WTC11 (cell line): ENCODE data around the gene NDE1. TPM values are rescaled to one million over a fixed set of nuclear protein-coding genes. Genes with fewer than 3 reads are reported as not detected.

ENCODE experiments used
- ATAC-seq: fragments of 200-7000 bp; cut with Tn5 transposase; 2 replicates; pipeline ENCODE4 v1.10.0; 2021; ENCODE audit warnings: mild to moderate bottlenecking, moderate library complexity
- CTCF ChIA-PET: fragments of 300-600 bp; sonication (Branson Sonifier 250); formaldehyde crosslinking; loops from one replicate; lab custom pipeline; 2021; ENCODE audit warnings: antibody characterized with exemption; lab: Charles Lee
- POLR2A ChIA-PET: fragments of 350-600 bp; sonication (Branson Sonifier 250); formaldehyde crosslinking; loops from one replicate; lab custom pipeline; 2021; ENCODE audit warnings: antibody characterized with exemption; lab: Charles Lee
- DNase-seq: peaks from one replicate; pipeline ENCODE4 v3.0.0; 2021; ENCODE audit warnings: low spot score
- H3K27ac Mint-ChIP-seq: 2 replicates; pipeline ENCODE4 v1.8.0; 2021; ENCODE audit warnings: mixed read lengths
- H3K27me3 Mint-ChIP-seq: 2 replicates; pipeline ENCODE4 v1.8.0; 2021; ENCODE audit warnings: low read depth, mild to moderate bottlenecking, moderate library complexity, mixed read lengths
- H3K36me3 Mint-ChIP-seq: 2 replicates; pipeline ENCODE4 v1.8.0; 2021; ENCODE audit warnings: mixed read lengths
- H3K4me1 Mint-ChIP-seq: 2 replicates; pipeline ENCODE4 v1.8.0; 2022; ENCODE audit warnings: mixed read lengths
- H3K4me3 Mint-ChIP-seq: 2 replicates; pipeline ENCODE4 v1.8.0; 2021; ENCODE audit warnings: mild to moderate bottlenecking, moderate library complexity, mixed read lengths
- H3K9me3 Mint-ChIP-seq: 2 replicates; pipeline ENCODE4 v1.8.0; 2021; ENCODE audit warnings: mixed read lengths
- ARID4B ChIP-seq: sonication (generic); formaldehyde crosslinking; IDR thresholded peaks from 2 replicates; pipeline ENCODE4 v1.8.0; 2023; ENCODE audit warnings: missing genetic modification reagents, mild to moderate bottlenecking, borderline replicate concordance
- ATF2 ChIP-seq: sonication (generic); formaldehyde crosslinking; IDR thresholded peaks from 2 replicates; pipeline ENCODE4 v1.8.1; 2022; ENCODE audit warnings: low read depth, missing genetic modification reagents, borderline replicate concordance
- ATF6 ChIP-seq: sonication (generic); formaldehyde crosslinking; IDR thresholded peaks from 2 replicates; pipeline ENCODE4 v1.8.1; 2023; ENCODE audit warnings: mild to moderate bottlenecking, missing genetic modification reagents
- CDX4 ChIP-seq: fragments of 250-450 bp; sonication (Bioruptor Pico); IDR thresholded peaks from 2 replicates; pipeline ENCODE4 v1.9.0; 2021; ENCODE audit warnings: moderate library complexity, mild to moderate bottlenecking, inconsistent platforms, borderline replicate concordance
- CREM ChIP-seq: sonication (generic); formaldehyde crosslinking; IDR thresholded peaks from 2 replicates; pipeline ENCODE4 v1.8.1; 2022; ENCODE audit warnings: mild to moderate bottlenecking, missing genetic modification reagents, moderate library complexity
- HMGA2 ChIP-seq: fragments of 250-450 bp; sonication (Bioruptor Pico); IDR thresholded peaks from 2 replicates; pipeline ENCODE4 v1.4.0; 2021; ENCODE audit warnings: mild to moderate bottlenecking, moderate library complexity
- NFE2L1 ChIP-seq: sonication (generic); formaldehyde crosslinking; IDR thresholded peaks from 2 replicates; pipeline ENCODE4 v1.8.1; 2023; ENCODE audit warnings: missing genetic modification reagents
- OVOL2 ChIP-seq: fragments of 250-450 bp; sonication (Bioruptor Pico); IDR thresholded peaks from 2 replicates; pipeline ENCODE4 v1.9.0; 2021; ENCODE audit warnings: mild to moderate bottlenecking, borderline replicate concordance
- PRRX2 ChIP-seq: fragments of 250-450 bp; sonication (Bioruptor Pico); IDR thresholded peaks from 2 replicates; pipeline ENCODE4 v1.8.0; 2021; ENCODE audit warnings: mild to moderate bottlenecking
- RELA ChIP-seq: sonication (generic); formaldehyde crosslinking; IDR thresholded peaks from 2 replicates; pipeline ENCODE4 v1.8.1; 2022; ENCODE audit warnings: missing genetic modification reagents, mild to moderate bottlenecking, borderline replicate concordance
- SP1 ChIP-seq: sonication (generic); formaldehyde crosslinking; conservative IDR thresholded peaks from 2 replicates; pipeline ENCODE4 v1.8.1; 2022; ENCODE audit warnings: missing genetic modification reagents
- TEAD4 ChIP-seq: sonication (generic); formaldehyde crosslinking; IDR thresholded peaks from 2 replicates; pipeline ENCODE4 v1.8.0; 2022; ENCODE audit warnings: mild to moderate bottlenecking, missing genetic modification reagents
- ZBTB21 ChIP-seq: sonication (generic); formaldehyde crosslinking; IDR thresholded peaks from 2 replicates; pipeline ENCODE4 v1.8.1; 2023; ENCODE audit warnings: mild to moderate bottlenecking, missing genetic modification reagents, borderline replicate concordance
- ZNF138 ChIP-seq: sonication (generic); formaldehyde crosslinking; conservative IDR thresholded peaks from 2 replicates; pipeline ENCODE4 v1.8.1; 2022; ENCODE audit warnings: mild to moderate bottlenecking, moderate library complexity, missing genetic modification reagents
- ZNF317 ChIP-seq: sonication (generic); formaldehyde crosslinking; IDR thresholded peaks from 2 replicates; pipeline ENCODE4 v1.8.1; 2023; ENCODE audit warnings: low read depth, mild to moderate bottlenecking, moderate library complexity, missing genetic modification reagents, borderline replicate concordance
- ZNF416 ChIP-seq: fragments of 250-450 bp; sonication (Bioruptor Pico); IDR thresholded peaks from 2 replicates; pipeline ENCODE4 v1.9.0; 2021; ENCODE audit warnings: mild to moderate bottlenecking, inconsistent platforms
- ZNF425 ChIP-seq: fragments of 250-450 bp; sonication (Bioruptor Pico); conservative IDR thresholded peaks from 2 replicates; pipeline ENCODE4 v1.9.0; 2021; ENCODE audit warnings: mild to moderate bottlenecking
- total RNA-seq: library from RNA; stranded (reverse); gene quantifications from 3 replicates; pipeline ENCODE4 v1.2.3, GENCODE V29; 2021
- TF ChIP-seq, protein P1 (sequence below): sonication (generic); formaldehyde crosslinking; conservative IDR thresholded peaks from 2 replicates; pipeline ENCODE4 v1.8.1; 2023; ENCODE audit warnings: mild to moderate bottlenecking, low read depth, missing genetic modification reagents, moderate library complexity
- TF ChIP-seq, protein P2 (sequence below): sonication (generic); formaldehyde crosslinking; IDR thresholded peaks from 2 replicates; pipeline ENCODE4 v1.8.0; 2022; ENCODE audit warnings: mild to moderate bottlenecking, missing genetic modification reagents
- TF ChIP-seq, protein P3 (sequence below): sonication (generic); formaldehyde crosslinking; IDR thresholded peaks from 2 replicates; pipeline ENCODE4 v1.8.1; 2022; ENCODE audit warnings: missing genetic modification reagents, borderline replicate concordance

The NDE1 gene
- total RNA-seq, 1 experiment from 2014 or later, result 39.4 TPM

- TF ChIP-seq ARID4B (CRISPR knock-in tag) (no peak), NFE2L1 (CRISPR knock-in tag) (no peak), ZNF317 (CRISPR knock-in tag) (no peak), OVOL2 (no peak)
- TF ChIP-seq, all 79 proteins: peak for 0
Measured at GRCh38 chr16:15721018-15721417, 71.0 kb downstream of the NDE1 start (continued).

- POLR2A ChIA-PET, result no interaction called here
- Mint-ChIP-seq H3K27me3 (no peaks in the 10 kb centered on the region), H3K4me3 (no peak overlapping the region), H3K4me1 (no peaks in the 10 kb centered on the region), H3K9me3 (no peaks in the 10 kb centered on the region), H3K27ac (no peak overlapping the region), H3K36me3 (peaks cover 16% of the 10 kb centered on the region)
- no peak for ATAC-seq
- DNase-seq, result no peak
- CTCF ChIA-PET, result no interaction called here
- TF ChIP-seq ATF6, result no peak
- TF ChIP-seq CDX4 (CRISPR knock-in tag), result no peak
- TF ChIP-seq, protein P1, sequence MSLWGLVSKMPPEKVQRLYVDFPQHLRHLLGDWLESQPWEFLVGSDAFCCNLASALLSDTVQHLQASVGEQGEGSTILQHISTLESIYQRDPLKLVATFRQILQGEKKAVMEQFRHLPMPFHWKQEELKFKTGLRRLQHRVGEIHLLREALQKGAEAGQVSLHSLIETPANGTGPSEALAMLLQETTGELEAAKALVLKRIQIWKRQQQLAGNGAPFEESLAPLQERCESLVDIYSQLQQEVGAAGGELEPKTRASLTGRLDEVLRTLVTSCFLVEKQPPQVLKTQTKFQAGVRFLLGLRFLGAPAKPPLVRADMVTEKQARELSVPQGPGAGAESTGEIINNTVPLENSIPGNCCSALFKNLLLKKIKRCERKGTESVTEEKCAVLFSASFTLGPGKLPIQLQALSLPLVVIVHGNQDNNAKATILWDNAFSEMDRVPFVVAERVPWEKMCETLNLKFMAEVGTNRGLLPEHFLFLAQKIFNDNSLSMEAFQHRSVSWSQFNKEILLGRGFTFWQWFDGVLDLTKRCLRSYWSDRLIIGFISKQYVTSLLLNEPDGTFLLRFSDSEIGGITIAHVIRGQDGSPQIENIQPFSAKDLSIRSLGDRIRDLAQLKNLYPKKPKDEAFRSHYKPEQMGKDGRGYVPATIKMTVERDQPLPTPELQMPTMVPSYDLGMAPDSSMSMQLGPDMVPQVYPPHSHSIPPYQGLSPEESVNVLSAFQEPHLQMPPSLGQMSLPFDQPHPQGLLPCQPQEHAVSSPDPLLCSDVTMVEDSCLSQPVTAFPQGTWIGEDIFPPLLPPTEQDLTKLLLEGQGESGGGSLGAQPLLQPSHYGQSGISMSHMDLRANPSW (CRISPR knock-in tag), result no peak
- no peak for TF ChIP-seq ZNF416 (CRISPR knock-in tag)
- TF ChIP-seq CREM (CRISPR knock-in tag), result no peak
- TF ChIP-seq, protein P2, sequence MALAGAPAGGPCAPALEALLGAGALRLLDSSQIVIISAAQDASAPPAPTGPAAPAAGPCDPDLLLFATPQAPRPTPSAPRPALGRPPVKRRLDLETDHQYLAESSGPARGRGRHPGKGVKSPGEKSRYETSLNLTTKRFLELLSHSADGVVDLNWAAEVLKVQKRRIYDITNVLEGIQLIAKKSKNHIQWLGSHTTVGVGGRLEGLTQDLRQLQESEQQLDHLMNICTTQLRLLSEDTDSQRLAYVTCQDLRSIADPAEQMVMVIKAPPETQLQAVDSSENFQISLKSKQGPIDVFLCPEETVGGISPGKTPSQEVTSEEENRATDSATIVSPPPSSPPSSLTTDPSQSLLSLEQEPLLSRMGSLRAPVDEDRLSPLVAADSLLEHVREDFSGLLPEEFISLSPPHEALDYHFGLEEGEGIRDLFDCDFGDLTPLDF (CRISPR knock-in tag), result no peak
- no peak for TF ChIP-seq RELA
- TF ChIP-seq SP1 (CRISPR knock-in tag), result no peak
- no peak for TF ChIP-seq TEAD4 (CRISPR knock-in tag)
- TF ChIP-seq HMGA2, result no peak
- TF ChIP-seq, protein P3, sequence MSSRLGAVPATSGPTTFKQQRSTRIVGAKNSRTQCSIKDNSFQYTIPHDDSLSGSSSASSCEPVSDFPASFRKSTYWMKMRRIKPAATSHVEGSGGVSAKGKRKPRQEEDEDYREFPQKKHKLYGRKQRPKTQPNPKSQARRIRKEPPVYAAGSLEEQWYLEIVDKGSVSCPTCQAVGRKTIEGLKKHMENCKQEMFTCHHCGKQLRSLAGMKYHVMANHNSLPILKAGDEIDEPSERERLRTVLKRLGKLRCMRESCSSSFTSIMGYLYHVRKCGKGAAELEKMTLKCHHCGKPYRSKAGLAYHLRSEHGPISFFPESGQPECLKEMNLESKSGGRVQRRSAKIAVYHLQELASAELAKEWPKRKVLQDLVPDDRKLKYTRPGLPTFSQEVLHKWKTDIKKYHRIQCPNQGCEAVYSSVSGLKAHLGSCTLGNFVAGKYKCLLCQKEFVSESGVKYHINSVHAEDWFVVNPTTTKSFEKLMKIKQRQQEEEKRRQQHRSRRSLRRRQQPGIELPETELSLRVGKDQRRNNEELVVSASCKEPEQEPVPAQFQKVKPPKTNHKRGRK (CRISPR knock-in tag), result no peak
- TF ChIP-seq ZNF138 (CRISPR knock-in tag), result no peak
- TF ChIP-seq PRRX2 (CRISPR knock-in tag), result no peak
- TF ChIP-seq ZBTB21 (CRISPR knock-in tag), result no peak
- no peak for TF ChIP-seq ZNF425
- TF ChIP-seq ATF2 (CRISPR knock-in tag), result no peak
Measured at GRCh38 chr16:15723808-15724207, 73.8 kb downstream of the NDE1 start.
